ENCODE measurements around the gene EIF3A.
A peak's percentile ranks its signal among the peaks of the same experiment; 100 is the strongest.
"Not testable (repeated sequence)": the region's sequence is repeated elsewhere in the genome, so short reads cannot be mapped to it uniquely, and the experiment has no call there.

EIF3A gene

GRCh38 chr10:119101366-119102098, 20.9 kb upstream of the EIF3A start:
- no peak for DNase-seq (ENCODE audit: low read depth in 3 of 3)

GRCh38 chr10:119100434-119101238, 20.0 kb upstream of the EIF3A start:
- DNase-seq (ENCODE audit: low read depth in 3 of 3): no peak

- DNase-seq (ENCODE audit: low read depth in 3 of 3): no peak
Observed at GRCh38 chr10:119098576-119098975, 18.0 kb upstream of the EIF3A start.

- not testable (repeated sequence) for DNase-seq (ENCODE audit: low read depth in 3 of 3)
Observed at GRCh38 chr10:119096641-119097415, 16.2 kb upstream of the EIF3A start.

GRCh38 chr10:119095640-119096039, 15.0 kb upstream of the EIF3A start:
- no peak for DNase-seq (ENCODE audit: low read depth in 3 of 3)

DNA sequence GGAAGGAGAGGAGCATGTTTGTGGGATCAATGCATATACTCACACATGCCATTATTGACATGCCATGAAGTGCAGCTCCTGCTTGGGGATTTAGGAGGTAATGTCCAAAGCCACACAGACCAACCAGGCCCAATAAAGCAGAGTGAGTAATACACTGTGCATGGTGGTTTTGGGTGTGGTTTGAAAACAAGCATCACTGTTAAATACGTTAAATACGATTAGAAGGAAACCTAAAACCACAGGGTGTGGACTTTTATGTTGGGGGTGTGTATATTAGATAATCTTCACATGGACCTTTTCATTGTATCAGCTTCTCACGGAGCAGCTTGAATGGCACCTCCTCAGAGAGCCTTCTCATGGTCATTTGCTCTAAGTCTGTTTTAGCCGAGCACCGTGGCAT, 10.4 kb upstream of the EIF3A start:
- DNase-seq (ENCODE audit: low read depth in 3 of 3): no peak

DNA sequence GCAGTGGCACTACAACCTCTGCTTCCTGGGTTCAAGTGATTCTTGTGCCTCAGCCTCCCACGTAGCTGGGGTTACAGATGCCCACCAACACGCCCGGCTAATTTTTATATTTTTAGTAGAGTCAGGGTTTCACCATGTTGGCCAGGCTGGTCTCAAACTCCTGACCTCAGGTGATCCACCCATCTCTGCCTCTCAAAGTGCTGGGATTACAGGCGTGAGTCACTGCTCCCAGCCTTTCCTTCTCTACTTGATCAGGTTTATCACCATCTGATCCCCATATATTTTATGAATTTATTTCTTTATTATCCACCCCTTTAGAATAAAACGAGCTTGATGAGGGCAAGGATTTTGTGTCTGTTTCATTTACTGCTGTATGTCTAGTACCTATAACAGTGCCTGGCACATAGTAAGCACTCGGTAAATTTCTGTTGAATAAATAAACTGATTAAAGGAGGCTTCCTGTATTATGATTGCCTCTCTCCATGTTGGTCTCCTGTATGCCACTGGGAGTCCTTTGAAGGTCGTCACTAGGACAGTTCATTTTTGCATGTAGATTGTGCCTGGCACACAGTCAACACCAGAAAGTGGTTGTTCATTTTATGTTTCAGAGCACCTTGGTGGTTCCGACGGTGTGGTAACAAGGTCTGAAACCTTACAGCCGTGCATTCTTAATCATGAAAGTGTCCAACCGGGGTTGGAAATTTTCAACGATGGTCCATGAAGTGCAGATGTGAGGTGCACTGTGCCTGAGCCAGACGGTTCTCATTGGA, 9.6 kb upstream of the EIF3A start:
- DNase-seq (ENCODE audit: low read depth in 3 of 3): no peak

DNA sequence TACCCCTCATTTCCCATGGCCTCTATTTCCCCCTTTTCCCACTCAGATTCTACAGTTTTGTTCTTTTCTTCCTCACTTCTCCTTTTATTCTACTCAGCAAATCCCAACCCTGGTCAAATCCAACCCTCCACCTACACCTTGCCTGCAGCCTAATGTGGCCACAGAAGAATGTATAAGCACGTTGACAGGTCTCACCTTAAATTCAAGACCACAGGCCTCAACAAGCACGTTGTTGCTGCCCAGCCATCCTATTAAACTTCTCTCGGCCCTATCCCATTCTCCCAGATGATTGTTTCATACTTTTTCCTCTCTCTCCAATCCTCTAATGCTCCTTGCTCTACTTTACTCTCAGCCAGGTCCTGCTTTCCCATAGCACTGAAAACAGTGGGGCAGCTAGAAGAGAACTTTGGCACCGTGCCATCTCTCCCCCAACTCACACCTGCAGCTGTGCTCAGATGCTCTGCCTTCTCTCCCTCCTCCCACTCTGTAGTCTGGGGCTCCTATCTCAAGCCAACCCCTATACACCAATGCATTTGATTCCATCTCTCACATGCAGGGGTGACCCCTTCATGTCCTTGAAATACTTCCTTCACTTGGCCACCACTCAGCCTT, 6.8 kb upstream of the EIF3A start:
- no peak for DNase-seq (ENCODE audit: low read depth in 3 of 3)

- DNase-seq (ENCODE audit: low read depth in 3 of 3): no peak
Observed at GRCh38 chr10:119084896-119085295, 4.3 kb upstream of the EIF3A start.

- DNase-seq (ENCODE audit: low read depth in 3 of 3): peak; percentile 42 to 51 (median 44)
Observed at GRCh38 chr10:119079599-119080520, 757 bp downstream of the EIF3A start.

DNA sequence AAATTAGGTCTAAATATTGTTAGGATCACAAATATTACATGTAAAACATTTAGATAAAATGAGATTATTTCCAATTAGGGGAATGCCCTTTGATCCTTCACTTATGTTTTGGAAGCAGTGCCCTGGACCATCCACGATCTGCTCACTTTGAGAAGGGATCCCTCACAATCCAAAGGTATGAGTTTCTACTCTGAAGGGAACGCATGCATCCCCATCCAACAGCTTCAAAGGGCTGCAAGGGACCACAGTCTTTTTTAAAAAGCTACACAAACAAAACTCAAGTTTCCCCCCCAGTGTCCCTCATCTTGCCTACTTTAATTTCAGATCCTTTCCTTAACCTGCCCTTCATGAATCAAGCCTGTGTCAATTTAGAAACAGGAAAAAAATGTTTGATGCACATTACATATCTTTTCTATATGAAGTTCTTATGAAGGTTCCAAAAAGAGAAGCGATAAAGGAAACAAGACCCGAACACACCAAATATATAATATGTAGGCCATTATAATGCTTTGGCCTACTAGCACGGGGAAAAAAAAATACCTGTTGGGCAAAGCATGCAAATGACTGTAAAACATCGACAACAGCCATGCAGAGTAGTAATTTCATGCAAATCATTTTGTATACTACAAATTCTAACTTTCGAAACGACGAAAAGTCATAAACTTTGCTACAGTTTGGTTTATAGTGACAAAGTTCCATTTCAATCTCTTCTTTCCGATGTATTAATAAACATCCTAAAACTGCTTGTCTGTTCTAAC, 2.0 kb downstream of the EIF3A start:
- DNase-seq (ENCODE audit: low read depth in 3 of 3): no peak

- no peak for DNase-seq (ENCODE audit: low read depth in 3 of 3)
Observed at GRCh38 chr10:119073584-119073983, 7.0 kb downstream of the EIF3A start.

DNA sequence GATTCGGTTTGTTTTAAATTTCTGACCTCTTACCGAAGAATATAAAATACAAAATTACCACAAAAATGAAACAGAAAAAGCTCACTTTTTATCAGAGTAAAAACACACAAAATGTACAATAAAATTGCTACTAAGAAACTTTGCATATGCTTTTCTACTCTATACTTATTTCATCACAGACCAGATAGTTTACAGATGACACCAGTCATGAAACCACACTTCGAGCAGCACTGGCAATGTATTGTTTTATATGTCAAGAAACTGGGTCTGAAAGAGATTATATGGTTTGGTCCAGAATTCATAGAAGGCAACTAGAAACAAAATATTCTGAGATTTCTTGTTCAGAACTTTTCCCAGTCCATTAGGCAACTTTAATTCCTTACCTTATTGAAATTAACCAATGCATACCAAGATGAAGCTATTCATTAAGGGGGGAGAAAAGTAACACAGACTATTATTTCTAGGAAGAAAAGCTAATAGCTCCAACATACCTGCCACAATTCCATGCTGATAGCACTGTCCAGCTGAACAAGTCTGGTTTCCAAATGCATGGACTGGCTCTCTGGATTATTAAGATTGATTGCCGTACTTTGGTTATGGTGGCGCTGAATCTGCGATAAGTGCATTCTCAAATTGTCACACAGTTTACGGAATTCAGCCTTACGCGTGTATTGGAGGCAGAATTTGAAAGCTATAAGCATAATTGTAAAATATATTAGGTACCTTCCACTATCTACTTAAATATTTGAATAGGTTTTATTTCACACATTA, 10.0 kb downstream of the EIF3A start:
- no peak for DNase-seq (ENCODE audit: low read depth in 3 of 3)

GRCh38 chr10:119061926-119062325, 18.7 kb downstream of the EIF3A start:
- no peak for DNase-seq (ENCODE audit: low read depth in 3 of 3)

DNA sequence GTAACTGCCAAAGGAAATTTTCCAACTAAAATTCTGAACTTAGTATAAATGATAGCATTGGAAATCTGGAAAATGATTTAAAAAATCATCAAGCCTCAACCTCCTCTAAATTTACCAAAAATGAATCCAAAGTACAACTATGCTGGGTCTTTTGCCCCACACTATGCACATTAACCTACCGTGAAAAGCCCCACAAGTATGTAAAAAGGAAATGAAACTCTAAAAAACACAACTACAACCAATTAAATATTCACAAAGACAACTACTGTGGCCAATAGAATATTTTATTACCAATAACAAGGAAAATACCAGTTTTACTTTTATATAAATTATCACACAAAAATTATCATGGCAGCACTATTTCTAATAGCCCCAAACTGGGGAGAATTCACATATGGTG, 19.3 kb downstream of the EIF3A start:
- no peak for DNase-seq (ENCODE audit: low read depth in 3 of 3)

DNA sequence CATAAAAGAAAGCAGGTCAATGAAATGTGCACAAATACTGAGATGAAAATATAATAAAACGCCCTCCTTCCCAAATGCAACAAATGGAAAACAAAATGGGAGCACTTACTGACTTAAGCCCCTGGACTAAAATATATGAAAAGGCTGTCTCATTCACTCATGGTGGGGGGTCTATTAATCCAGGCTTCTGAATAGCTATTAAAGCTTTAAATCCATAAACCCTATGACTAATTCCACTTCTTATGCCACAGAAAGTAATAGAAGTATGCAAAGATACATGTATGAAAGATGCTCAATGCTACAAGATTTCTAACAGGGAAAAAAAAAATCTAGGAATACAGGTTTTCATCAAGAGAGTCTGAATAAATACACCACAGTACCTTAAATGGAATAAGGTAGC, 20.5 kb downstream of the EIF3A start:
- DNase-seq (ENCODE audit: low read depth in 3 of 3): no peak

GRCh38 chr10:119059557-119059956, 21.1 kb downstream of the EIF3A start:
- DNase-seq (ENCODE audit: low read depth in 3 of 3): no peak

DNA sequence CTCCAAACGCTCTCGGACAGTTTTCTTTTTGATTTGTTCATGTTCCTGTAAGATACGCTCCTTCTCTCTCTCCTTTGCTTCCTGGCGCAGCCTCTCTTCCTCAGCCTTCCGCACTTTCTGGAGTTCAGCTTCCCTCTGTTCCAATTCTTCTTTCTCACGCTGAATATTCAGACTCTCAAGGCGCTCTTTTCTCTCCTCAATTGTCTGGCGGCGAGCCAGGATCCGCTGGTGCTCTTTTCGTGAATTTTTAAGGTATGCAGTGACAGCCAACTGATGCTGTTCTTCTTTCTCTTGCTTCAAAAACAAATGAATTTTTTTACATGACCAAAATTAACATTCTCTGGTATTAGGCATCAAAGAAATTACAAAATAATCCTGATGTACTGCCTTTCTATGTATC, 22.6 kb downstream of the EIF3A start:
- no peak for DNase-seq (ENCODE audit: low read depth in 3 of 3)

GRCh38 chr10:119055472-119055871, 25.1 kb downstream of the EIF3A start:
- no peak for DNase-seq (ENCODE audit: low read depth in 3 of 3)
